ENCODE results near the gene TMOD2. TPM values are rescaled to one million over a fixed set of nuclear protein-coding genes. Genes with fewer than 3 reads are reported as not detected.
A peak's percentile ranks its signal among the peaks of the same experiment; 100 is the strongest.

Gene TMOD2
- total RNA-seq, 1 donor from 2014 or later: 8.4 TPM

- H3K4me1 Mint-ChIP-seq (ENCODE audit: low read depth, unreplicated experiment): peaks cover 22% of the 10 kb centered on the region
- Histone ChIP-seq H3K4me3 (ENCODE audit: insufficient read depth, low read depth, low read length) (no peak overlapping the region), H3K9ac (ENCODE audit: low read length) (no peak overlapping the region), H3K79me2 (ENCODE audit: insufficient read depth, low read length) (no peaks in the 10 kb centered on the region), H4K20me1 (ENCODE audit: insufficient read depth, low read length) (no peaks in the 10 kb centered on the region), H2AFZ (ENCODE audit: low read depth, low read length) (peak overlapping the region; percentile 28), H3K9me3 (ENCODE audit: insufficient read depth, low read depth, low read length) (no peaks in the 10 kb centered on the region), H3K36me3 (ENCODE audit: insufficient read depth, low read length) (no peaks in the 10 kb centered on the region), H3K27me3 (ENCODE audit: insufficient read depth, low read length) (no peaks in the 10 kb centered on the region), H3K27ac (ENCODE audit: low read depth, low read length) (no peak overlapping the region), H3K4me2 (ENCODE audit: low read length) (peak overlapping the region; percentile 49), H3K4me1 (ENCODE audit: insufficient read depth, low read length) (peaks cover 8% of the 10 kb centered on the region)
- no peak for TF ChIP-seq EZH2 (IDR thresholded peaks at IDR 0.05; ENCODE audit: insufficient read depth, low read length)
- TF ChIP-seq CTCF (IDR thresholded peaks at IDR 0.05; ENCODE audit: insufficient read depth, low read depth, low read length): no peak
- H3K27ac Mint-ChIP-seq (ENCODE audit: unreplicated experiment): no peak overlapping the region
- DNase-seq (ENCODE audit: low read depth) (peak; percentile 54), FAIRE-seq (no peak)
- H3K4me3 Mint-ChIP-seq (ENCODE audit: unreplicated experiment): no peak overlapping the region
- H3K36me3 Mint-ChIP-seq (ENCODE audit: low read depth, unreplicated experiment): no peaks in the 10 kb centered on the region
- no peaks in the 10 kb centered on the region for H3K27me3 Mint-ChIP-seq (ENCODE audit: low read depth, unreplicated experiment)
- H3K9me3 Mint-ChIP-seq (ENCODE audit: unreplicated experiment): no peaks in the 10 kb centered on the region
Observed at GRCh38 chr15:51721199-51721960, 30.0 kb upstream of the TMOD2 start.

- no peak overlapping the region for H3K4me2 ChIP-seq (ENCODE audit: low read length)
- Mint-ChIP-seq H3K4me3 (ENCODE audit: unreplicated experiment) (no peak overlapping the region), H3K27me3 (ENCODE audit: low read depth, unreplicated experiment) (no peaks in the 10 kb centered on the region), H3K27ac (ENCODE audit: unreplicated experiment) (no peak overlapping the region), H3K9me3 (ENCODE audit: unreplicated experiment) (no peaks in the 10 kb centered on the region), H3K4me1 (ENCODE audit: low read depth, unreplicated experiment) (peaks cover 35% of the 10 kb centered on the region), H3K36me3 (ENCODE audit: low read depth, unreplicated experiment) (no peaks in the 10 kb centered on the region)
- H4K20me1 ChIP-seq (ENCODE audit: insufficient read depth, low read length): peaks cover 10% of the 10 kb centered on the region
- no peaks in the 10 kb centered on the region for H3K79me2 ChIP-seq (ENCODE audit: insufficient read depth, low read length)
- no peaks in the 10 kb centered on the region for H3K36me3 ChIP-seq (ENCODE audit: insufficient read depth, low read length)
- FAIRE-seq (no peak), DNase-seq (ENCODE audit: low read depth) (no peak)
- no peak for TF ChIP-seq EZH2 (IDR thresholded peaks at IDR 0.05; ENCODE audit: insufficient read depth, low read length)
- no peak for TF ChIP-seq CTCF (IDR thresholded peaks at IDR 0.05; ENCODE audit: insufficient read depth, low read depth, low read length)
- peaks cover 19% of the 10 kb centered on the region for H3K4me1 ChIP-seq (ENCODE audit: insufficient read depth, low read length)
- no peak overlapping the region for H3K4me3 ChIP-seq (ENCODE audit: insufficient read depth, low read depth, low read length)
- H3K27ac ChIP-seq (ENCODE audit: low read depth, low read length): no peak overlapping the region
- no peak overlapping the region for H3K9ac ChIP-seq (ENCODE audit: low read length)
- H3K9me3 ChIP-seq (ENCODE audit: insufficient read depth, low read depth, low read length): no peaks in the 10 kb centered on the region
- H2AFZ ChIP-seq (ENCODE audit: low read depth, low read length): no peak overlapping the region
- no peaks in the 10 kb centered on the region for H3K27me3 ChIP-seq (ENCODE audit: insufficient read depth, low read length)
Observed at GRCh38 chr15:51724199-51724598, 27.2 kb upstream of the TMOD2 start.

- peaks cover 35% of the 10 kb centered on the region for H3K4me1 Mint-ChIP-seq (ENCODE audit: low read depth, unreplicated experiment)
- H3K4me3 Mint-ChIP-seq (ENCODE audit: unreplicated experiment): no peak overlapping the region
- no peak for FAIRE-seq
- no peak for DNase-seq (ENCODE audit: low read depth)
- Histone ChIP-seq H4K20me1 (ENCODE audit: insufficient read depth, low read length) (peaks cover 10% of the 10 kb centered on the region), H3K4me1 (ENCODE audit: insufficient read depth, low read length) (peaks cover 19% of the 10 kb centered on the region), H3K27me3 (ENCODE audit: insufficient read depth, low read length) (no peaks in the 10 kb centered on the region), H3K9me3 (ENCODE audit: insufficient read depth, low read depth, low read length) (no peaks in the 10 kb centered on the region), H3K27ac (ENCODE audit: low read depth, low read length) (no peak overlapping the region), H3K9ac (ENCODE audit: low read length) (no peak overlapping the region), H3K4me2 (ENCODE audit: low read length) (no peak overlapping the region), H3K79me2 (ENCODE audit: insufficient read depth, low read length) (no peaks in the 10 kb centered on the region), H3K4me3 (ENCODE audit: insufficient read depth, low read depth, low read length) (no peak overlapping the region), H3K36me3 (ENCODE audit: insufficient read depth, low read length) (no peaks in the 10 kb centered on the region), H2AFZ (ENCODE audit: low read depth, low read length) (no peak overlapping the region)
- no peaks in the 10 kb centered on the region for H3K9me3 Mint-ChIP-seq (ENCODE audit: unreplicated experiment)
- no peaks in the 10 kb centered on the region for H3K27me3 Mint-ChIP-seq (ENCODE audit: low read depth, unreplicated experiment)
- TF ChIP-seq EZH2 (IDR thresholded peaks at IDR 0.05; ENCODE audit: insufficient read depth, low read length) (no peak), CTCF (IDR thresholded peaks at IDR 0.05; ENCODE audit: insufficient read depth, low read depth, low read length) (no peak)
- H3K27ac Mint-ChIP-seq (ENCODE audit: unreplicated experiment): peak overlapping the region; percentile 48
- no peaks in the 10 kb centered on the region for H3K36me3 Mint-ChIP-seq (ENCODE audit: low read depth, unreplicated experiment)
Observed at GRCh38 chr15:51724673-51725072, 26.7 kb upstream of the TMOD2 start.

Measured in astrocyte (in vitro differentiated cells and primary cell).